GM18498 (cell line): Measurements from ENCODE around the gene CD59.

Source experiments
- ATAC-seq: cut with Tn5 transposase; IDR thresholded peaks from one replicate; pipeline ENCODE4 v1.9.1; 2021; ENCODE audit warnings: mild to moderate bottlenecking, moderate library complexity; ENCODE audit not compliant: unreplicated experiment

CD59 gene, protein sequence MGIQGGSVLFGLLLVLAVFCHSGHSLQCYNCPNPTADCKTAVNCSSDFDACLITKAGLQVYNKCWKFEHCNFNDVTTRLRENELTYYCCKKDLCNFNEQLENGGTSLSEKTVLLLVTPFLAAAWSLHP

DNA sequence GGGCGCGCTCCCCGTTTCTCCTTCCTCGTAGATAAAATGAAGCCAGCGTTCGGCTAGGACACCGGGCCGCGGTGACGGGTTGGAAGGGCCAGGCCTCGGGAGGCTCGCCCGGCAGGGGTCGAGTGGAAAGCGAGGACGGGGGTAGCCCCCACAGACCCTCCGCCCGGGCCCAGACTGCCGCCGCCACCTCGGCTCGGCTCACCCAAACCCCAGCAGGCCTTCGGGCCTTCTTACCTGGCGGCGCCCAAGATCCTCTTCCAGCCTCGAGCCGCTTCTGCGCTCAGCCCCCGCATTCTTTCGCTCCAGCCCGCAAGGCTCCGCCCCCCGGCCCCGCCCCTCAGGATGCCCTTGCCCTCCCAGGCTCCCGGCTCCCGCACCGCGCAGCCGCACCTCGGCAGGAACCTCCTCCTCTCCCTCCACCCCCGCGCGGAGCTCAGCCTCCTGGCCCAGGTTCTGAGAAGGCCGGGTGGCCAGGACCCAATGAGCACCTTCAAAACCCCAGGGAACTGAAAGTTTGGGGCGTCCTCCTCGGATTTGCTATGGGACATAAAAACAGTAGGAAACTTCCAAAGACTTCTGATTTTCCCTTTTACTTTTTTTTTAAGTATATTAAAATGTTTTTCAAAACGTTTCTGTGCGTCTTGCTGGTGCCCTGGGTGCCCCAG lies at the start of gene CD59:
CD59 (minus strand) TSS at position 276 of the 665 bp plus-strand sequence. CDS start 13,978 bp downstream, outside the sequence.
- ATAC-seq = peak; percentile 66

DNA sequence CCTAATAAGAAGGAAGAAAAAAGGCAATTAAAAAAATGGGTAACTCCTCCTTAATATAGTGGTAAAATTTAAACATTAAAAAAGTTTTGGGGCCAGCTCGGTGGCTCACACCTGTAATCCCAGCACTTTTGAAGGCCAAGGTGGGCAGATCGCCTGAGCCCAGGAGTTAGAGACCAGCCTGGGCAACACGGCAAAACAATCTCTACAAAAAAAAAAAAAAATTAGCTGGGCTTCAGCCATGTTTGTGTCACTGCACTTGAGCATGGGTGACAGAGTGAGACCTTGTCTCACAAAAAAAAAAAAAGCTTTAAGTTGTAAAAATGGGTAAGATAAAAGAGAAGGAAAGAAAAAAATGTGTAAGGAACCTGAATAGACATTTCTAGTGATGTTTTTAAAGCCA lies 49.4 kb upstream of the CD59 start:
- ATAC-seq = no peak

DNA sequence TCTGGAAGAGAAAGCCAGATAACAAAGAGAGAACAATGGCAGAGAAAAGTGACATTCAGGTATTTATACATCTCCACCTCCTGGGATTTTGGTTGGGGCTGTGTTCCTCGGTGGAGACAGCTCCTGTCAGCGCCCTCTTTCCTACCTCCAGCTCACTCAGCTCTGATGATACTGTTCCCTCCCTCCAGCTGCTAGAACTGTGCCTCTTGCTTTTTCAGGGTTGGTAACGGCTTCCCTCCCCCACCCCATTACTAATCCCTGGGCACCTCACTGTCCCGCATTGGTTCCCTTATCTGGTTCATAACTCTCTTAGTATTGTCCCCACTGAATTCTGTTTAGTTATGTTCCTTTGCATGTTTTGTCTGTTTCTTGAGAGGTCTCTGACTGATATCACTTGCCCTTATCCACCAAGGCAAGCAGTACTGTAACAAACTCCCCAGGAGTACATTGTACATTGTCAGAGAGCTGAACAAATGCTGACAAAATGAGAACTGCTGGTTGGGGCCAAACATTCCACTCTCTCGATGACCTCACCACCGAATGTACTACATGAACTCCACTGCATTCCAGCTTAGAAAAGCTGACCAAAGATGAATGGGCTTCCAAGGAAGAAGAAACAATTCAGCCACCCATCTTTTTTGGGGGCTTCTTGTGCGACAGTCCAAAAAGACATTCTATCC lies 43.8 kb upstream of the CD59 start:
- ATAC-seq = no peak

DNA sequence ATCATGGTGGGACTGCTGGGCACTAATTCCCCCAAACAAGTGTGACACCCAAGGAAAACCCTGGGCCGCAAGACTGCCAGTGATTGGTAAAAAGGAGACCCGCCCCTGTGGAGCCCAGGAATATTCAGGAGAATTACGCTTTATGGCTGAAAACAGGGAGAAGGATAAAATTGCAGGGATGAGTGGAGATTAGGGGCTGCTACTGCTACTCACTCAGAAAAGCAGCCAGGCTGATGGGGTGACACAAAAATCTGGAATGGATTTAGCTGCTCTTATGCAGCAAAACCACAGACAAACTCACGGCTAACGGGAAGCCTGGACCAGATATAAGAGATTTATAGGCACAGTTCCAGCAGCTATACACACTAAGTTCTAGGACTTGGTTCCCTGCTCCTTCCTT lies 42.5 kb upstream of the CD59 start:
- ATAC-seq = no peak

DNA sequence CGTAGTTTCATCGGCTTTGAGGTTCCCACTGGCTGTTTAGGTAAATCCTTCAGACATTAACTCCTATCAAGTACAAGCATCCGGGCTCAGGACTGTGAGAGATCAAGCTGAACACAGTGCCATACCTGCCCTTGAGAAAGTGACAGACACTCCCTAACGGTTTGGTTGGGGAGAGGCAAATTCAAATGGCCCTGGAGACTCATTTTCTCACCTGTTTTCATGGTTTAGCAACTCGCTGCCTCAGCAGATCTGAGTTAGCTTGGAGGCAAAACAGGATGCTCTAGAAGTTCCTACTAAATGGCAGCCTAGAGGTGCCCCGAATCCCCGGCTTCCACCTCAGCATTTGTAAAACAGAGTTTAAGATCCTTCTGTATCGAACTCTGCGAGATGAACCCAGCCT lies 41.7 kb upstream of the CD59 start:
- ATAC-seq = no peak

DNA sequence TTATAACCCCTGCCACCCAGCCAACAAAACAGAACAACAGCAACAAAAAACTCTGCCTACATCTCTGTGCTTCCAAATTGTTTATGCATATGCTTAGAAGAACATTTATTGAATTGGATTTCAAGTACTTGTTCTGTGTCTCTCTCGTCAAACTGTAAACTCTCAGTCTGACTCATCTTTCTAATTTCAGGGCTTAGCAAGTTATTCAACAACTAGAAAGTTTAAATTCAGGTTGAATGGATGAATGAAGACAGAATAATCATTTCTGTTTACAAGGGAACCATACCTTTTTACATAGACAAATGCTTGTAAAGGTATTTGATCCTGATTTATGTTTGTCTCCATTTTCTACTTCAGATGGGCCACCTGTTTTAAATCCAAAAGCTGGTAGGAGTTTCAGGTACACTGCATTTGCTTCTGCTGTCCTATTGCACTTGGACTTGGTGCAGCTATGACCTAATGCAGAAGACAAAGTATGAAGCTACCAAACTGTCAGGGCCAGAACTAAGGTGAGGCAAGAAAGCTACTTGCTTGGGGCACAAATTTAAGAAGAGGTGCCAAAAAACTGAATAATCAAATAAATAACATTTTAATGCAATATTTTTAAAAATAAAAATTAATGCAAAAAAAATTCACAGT lies 39.7 kb upstream of the CD59 start:
- ATAC-seq = peak; percentile 34

DNA sequence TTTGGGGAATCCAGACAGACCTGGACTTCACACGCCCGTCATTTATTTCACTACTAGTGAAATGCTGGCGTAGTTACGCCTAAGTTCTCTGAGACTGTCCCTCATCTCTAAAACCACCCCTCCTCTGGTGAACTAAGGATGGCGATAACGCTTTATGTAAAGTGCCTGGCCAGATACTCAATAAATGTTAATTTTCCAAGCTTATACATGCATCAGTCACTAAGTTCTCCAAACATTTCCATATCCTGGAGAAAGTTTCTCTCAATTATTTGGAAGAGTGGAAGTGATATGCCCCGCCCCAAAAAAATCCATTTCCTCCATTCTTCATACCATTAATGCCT lies 39.2 kb upstream of the CD59 start:
- no peak for ATAC-seq

DNA sequence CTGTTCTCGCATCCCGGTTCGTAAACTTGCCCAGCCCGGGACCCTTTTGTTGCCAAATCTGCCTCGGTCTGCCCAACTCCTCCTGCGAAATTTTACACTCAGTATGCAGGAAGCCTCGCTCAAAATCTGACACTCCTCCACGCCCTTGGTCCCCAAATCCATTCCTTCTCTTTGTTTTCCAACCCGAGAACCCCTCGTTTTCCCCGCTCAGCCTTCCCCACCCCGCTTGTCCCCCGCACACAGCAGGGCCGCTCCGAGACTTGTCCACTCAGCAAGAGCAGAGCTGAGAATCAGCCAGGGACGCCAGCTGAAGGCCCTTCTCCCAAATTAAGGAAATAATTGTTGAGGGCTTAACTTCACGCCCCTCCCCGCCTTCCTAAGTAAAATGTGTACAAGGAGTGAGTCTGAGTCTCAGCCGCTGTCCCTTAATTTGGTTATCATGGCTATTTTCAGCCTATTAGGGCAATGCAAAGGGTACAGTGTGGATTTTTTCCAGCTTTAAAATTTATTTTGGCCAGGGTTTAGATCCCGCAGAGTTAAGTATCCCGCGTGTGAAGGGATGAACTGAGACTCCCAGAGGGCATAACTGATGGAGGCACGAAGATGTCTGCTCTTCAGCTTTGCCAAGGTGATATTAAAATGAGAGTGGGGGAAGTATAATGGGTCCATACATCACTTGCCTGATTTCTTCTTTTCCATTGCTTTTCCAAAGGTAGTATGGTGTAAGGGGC lies 38.7 kb upstream of the CD59 start:
- no peak for ATAC-seq

DNA sequence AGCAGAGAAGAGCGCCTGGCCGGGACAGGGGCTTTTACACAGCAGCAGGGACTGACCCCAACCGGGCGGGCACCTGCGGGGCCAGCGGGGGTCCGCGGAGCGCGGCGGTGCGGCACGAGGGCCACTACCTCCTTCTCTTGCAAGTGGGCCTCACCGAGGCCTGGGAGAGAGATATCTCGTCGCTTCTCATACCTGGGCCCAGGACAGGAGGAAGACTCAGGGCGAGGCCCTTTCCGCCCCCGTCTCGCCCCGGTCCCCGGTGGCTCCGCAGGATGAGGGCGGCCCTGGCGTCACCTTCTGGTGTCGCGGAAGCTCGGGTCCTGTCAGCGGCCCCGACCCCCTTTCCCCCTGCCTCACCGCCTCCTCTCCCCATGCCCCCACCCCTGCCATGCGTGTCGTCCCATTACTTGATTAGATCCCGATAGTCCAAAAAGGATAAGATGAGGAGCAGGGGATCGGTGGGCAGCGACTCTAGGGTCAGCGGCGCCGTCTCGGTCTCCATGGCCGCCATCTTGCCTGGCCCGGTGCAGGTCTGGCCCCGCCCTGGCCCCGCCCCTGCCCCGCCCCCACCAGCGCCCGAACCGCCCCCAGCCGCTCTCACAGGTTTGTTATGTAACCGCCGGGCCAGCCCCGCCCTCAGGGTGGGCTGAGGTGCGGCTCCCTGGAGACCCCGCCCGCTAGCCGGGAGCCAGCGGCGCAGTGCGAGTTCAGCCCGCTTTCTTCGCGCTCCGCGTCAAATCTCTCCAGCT lies 37.9 kb upstream of the CD59 start, which contains the start of gene FBXO3:
FBXO3 (minus strand) TSS at position 534 of the 749 bp plus-strand sequence; CDS start at position 511, 23 bp downstream.
- ATAC-seq = peak; percentile 78

DNA sequence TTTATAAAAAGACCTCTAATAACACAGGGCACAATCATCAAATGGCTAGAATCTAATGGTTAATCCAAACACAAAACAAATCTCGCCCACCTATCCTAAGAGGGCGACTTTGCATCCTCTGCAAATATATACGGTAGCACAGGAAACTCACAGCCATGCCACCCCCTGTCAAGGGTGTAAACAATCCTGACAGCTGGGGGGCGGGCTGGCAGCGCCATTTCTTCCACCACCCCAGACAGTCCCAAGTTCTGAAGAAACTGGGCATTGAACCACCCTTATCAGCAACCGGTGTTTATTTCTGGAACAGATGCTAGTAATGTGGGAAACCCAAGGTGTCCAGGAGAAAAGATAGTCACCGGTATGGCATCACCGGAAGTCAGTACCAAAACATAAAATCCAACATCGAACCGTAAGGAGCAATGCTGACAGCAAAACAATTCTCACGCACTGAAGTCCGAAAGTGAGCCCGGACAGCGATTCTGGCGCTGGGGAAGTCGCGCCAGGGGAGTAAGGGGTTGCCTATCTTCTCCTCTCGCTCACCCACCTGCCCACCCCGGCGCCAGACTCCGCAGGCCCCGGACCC lies 37.3 kb upstream of the CD59 start:
- ATAC-seq = peak; percentile 23

DNA sequence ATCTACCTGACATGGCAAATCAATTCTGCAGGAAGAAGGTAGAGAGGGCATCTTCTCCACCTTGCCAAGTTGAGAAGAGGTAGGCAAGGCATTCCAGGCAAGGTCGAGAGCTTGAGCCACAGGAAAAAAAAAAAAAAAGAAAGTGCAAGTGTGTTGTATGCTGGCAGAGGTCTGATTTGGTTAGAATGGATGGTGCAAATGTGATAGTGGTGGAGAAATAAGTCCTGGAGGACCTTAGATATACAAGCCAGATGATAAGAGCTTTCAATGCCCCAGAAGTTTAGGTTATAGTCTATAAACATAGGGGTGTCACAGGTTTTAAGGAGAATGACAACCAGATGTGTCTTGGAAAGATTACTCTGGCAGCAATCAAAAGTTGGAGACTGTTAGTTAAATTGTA lies 36.6 kb upstream of the CD59 start:
- ATAC-seq = no peak

DNA sequence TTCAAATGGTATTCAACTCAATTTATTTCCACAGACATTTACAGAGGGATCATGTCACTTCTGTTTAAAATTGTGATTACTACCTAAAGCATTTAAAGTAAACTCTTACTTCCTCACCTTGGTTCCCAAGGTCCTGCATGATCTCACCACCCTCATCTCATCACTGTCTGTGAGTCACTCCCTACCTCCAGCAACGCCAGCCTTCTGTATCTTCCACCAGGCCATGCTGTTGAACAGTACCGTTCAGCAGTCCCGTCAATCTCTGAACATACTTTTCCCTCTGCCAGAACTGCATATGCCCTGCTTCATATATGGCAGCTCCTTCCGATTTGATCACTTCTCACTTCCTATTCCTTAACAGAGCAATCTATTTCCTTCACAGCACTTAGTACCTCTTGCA lies 36.1 kb upstream of the CD59 start:
- ATAC-seq = no peak

DNA sequence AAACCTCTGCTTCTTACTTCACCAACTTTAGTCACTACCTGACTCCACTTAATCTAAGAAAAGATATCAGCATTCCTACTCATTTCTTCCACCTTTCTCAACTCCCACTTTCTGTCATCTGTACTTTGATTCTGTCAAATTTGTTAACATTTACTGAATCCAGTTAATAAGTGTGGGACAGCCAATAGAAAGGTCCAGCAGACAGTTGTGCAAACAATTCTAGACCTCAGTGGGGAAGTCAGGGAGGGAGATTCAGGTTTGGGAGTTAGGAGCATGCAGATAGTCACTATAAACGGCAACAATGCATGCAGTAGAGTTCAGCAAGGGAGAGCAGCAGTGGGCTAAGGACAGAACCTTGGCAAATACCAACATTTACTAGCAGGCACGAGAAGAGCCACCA lies 34.0 kb upstream of the CD59 start:
- ATAC-seq = no peak

DNA sequence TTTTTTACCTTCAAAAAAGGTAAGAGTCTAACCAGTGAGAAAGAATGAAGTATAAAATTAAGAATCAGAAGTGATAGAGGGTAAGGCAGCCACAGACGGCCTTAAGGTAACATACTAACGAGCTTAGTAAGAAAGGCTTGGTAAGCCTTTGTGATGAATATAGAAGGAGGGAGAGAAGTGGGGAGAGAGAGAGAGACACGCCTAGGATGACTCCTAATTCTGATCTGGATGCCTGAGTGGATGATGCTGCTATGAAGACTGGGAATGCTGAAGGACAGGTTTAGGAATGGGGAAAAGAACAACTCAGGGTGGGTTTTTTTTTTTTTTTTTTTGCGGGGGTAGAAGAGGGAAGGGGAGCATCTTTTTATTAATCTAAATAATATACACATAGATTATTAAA lies 33.3 kb upstream of the CD59 start:
- ATAC-seq = no peak

DNA sequence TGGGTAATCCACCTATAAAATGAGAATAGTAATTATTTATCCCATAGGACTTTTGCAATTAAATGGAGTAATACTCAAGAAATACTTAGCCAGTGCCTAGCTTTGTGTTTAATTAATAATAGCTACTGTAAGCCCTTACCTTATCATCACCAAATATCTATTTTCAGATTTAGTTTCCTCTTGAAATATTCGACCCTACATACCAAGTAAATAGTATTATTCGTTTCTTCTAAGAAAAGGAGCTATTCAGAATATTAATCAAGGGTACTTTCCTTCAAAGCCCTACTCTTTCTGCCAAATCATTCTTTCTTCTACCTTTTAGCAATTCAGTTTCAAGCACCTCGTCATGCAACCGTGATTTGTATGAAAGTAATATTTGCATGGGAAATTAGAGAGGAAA lies 31.4 kb upstream of the CD59 start:
- ATAC-seq = no peak

DNA sequence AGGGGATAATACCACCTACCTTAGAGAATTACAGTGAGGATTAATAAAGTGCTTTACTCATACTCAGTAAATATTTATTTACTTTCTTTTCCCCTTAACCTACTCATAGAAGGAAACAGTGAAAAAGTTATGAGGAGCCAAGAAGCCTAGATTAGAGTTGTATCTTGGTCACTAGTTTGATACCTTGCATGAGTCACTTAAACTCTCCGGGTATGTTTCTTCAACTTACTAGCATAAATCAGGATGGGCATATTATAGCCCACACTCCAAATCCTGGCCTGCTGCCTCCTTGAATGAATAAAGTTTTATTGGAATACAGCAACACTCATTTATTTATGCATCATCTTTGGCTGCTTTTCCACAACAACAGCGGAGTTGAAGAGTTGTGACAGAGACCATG lies 29.9 kb upstream of the CD59 start:
- ATAC-seq = no peak

DNA sequence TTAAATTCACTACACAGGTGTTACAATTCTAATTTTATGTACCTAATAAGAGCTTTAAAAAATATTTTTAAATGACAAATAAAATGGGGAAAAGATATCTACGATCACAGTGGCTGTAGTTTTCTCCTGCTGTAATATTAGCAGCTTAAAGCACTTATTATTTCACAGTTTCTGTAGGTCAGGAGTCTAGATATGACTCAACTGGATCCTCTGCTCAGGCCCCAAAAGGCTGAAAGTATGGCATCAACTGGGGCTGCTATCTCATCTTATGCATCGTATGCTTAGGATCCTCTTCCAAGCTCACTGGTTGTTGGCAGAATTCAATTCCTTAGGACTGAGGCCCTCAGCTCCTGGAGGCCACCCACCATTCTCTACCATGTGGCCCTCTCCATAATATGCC lies 25.2 kb upstream of the CD59 start:
- peak; percentile 81 for ATAC-seq

DNA sequence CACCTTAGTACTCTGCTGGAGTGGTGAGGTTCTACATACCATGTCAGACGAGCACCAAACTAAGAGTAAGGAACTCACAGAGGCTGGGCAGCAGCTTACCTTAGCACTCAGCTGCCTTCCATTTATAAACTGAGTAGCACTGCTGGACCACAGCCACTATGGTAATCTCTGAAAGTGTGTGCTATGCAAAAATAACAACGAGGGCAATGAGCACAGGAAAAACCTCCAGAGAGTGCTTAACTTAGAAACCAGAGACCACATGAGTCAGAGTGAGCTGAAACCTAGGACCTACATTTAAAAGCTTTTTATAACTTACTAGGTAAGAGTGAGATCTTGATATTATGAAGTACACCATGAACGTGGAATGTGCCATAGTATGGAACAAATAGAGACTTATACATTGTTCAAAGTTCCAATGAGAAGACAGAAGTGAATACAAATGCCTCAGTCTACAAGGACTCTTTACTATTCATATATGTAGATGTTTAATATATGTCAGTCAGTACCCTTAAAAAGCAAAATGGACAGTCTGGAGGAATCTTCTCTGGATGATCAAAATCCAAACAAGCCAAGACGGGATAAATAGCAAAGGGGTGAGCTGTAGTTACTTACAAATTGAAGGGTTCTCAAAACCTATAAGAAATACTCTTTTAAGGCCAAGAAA lies 17.2 kb upstream of the CD59 start:
- ATAC-seq = peak; percentile 99

DNA sequence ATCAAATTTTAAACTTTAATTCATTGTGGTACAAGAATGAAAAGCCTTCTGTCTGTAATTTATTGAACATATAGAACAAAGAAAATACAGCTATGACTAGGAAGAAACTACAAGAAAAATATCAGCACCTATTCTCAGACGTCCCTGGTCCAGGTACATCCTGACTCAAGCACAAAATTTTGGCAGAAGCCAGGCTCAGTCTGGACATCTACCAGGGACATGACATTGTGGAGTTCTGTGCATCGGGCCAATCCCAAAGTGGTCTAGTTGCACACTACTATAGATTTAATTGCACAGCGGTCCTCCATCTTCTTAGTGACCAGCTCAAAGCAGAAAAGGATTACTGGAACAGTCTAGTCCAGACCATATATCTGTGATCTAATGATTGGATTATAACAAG lies 15.7 kb upstream of the CD59 start:
- ATAC-seq = no peak

DNA sequence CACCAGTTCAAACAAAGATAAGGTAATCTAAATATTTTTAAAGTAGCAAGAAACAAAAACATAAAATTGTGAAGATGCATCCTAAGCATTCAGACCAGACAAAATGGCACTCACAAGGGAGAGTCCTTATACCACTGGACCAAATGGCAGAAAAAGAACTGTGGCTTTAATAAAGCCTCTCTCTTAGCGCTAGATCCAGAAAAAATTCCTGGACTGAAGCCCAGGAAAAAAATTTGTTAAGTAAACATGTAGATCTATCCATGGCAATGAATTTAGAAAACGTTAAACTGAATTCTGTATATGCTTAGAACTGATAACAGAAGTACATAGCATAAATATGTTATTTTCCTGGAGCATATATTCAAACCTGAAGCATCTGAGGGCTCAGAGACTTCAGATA lies 11.8 kb upstream of the CD59 start:
- ATAC-seq = no peak
